OCI-LY1 (cell line): Measurements from ENCODE around the gene CHN2.

ENCODE experiments used
- CTCF ChIP-seq: fragments of 200-600 bp; sonication (generic), shearing (Covaris generic); IDR thresholded peaks from 2 replicates; pipeline ENCODE4 v1.5.1; 2017; ENCODE audit warnings: mild to moderate bottlenecking, antibody characterized with exemption, low read length, moderate library complexity, mixed read lengths
- EZH2 ChIP-seq: fragments of 200-600 bp; sonication (generic), shearing (Covaris generic); IDR thresholded peaks from 2 replicates; pipeline ENCODE4 v1.8.0; 2017; ENCODE audit warnings: borderline replicate concordance, mixed run types, mild to moderate bottlenecking, antibody characterized with exemption, low read length, moderate library complexity, mixed read lengths

- TF ChIP-seq CTCF (no peak), EZH2 (no peak)
Measured at GRCh38 chr7:29147821-29148220, 46.8 kb upstream of the CHN2 start.
